MM.1S (cell line): ENCODE results near the gene TTYH2.

Experiments used
- CTCF ChIP-seq: fragments of 300-600 bp; sonication (generic); IDR thresholded peaks from 2 replicates; pipeline ENCODE4 v1.5.1; 2016; ENCODE audit warnings: antibody characterized with exemption, low read length, mixed read lengths
- EZH2 ChIP-seq: fragments of 300-600 bp; sonication (generic); optimal IDR thresholded peaks from 2 replicates; pipeline ENCODE3; 2017; ENCODE audit warnings: low read depth, mild to moderate bottlenecking, antibody characterized with exemption, low read length, mixed read lengths

- no peak for TF ChIP-seq CTCF
- TF ChIP-seq EZH2, result no peak
Observed at GRCh38 chr17:74179576-74179975, 33.8 kb upstream of the TTYH2 start.
